Neuronal stem cell (in vitro differentiated cells): ENCODE data around the gene XPNPEP2.

Experiments
- DNase-seq: peaks from one replicate; pipeline ENCODE4 v3.0.0-alpha.2; 2013; ENCODE audit warnings: low spot score
- H2AFZ ChIP-seq: one replicate; pipeline ENCODE4 v1.6.1; 2013; ENCODE audit warnings: mild to moderate bottlenecking, low read length, inconsistent platforms
- H2AK5ac ChIP-seq: 2 replicates; pipeline ENCODE4 v1.6.1; 2013; ENCODE audit warnings: low read depth, mild to moderate bottlenecking, inconsistent platforms, low read length, moderate library complexity, mixed read lengths
- H2BK120ac ChIP-seq: 2 replicates; pipeline ENCODE4 v1.6.1; 2013; ENCODE audit warnings: low read depth, mild to moderate bottlenecking, inconsistent platforms, low read length, moderate library complexity, mixed read lengths
- H2BK12ac ChIP-seq: one replicate; pipeline ENCODE4 v1.6.1; 2013; ENCODE audit warnings: low read length, inconsistent platforms
- H2BK15ac ChIP-seq: 2 replicates; pipeline ENCODE4 v1.6.1; 2013; ENCODE audit warnings: mild to moderate bottlenecking, low read length, inconsistent platforms, mixed read lengths
- H2BK5ac ChIP-seq: one replicate; pipeline ENCODE4 v1.6.1; 2013; ENCODE audit warnings: inconsistent platforms, mild to moderate bottlenecking, low read length, moderate library complexity
- H3K14ac ChIP-seq: one replicate; pipeline ENCODE4 v1.6.1; 2013; ENCODE audit warnings: low read length, inconsistent platforms
- H3K18ac ChIP-seq: 2 replicates; pipeline ENCODE4 v1.6.1; 2013; ENCODE audit warnings: low read length, inconsistent platforms
- H3K23ac ChIP-seq: 2 replicates; pipeline ENCODE4 v1.6.1; 2013; ENCODE audit warnings: low read depth, mild to moderate bottlenecking, mixed read lengths, low read length, inconsistent platforms; ENCODE audit not compliant: poor library complexity
- H3K27ac ChIP-seq: replicated peaks from 3 replicates; pipeline ENCODE4 v1.5.1; 2013; ENCODE audit warnings: low read length, inconsistent platforms
- H3K27me3 ChIP-seq, 3 experiments: 2 replicates each; pipeline ENCODE4 v1.6.1; 2013; ENCODE audit warnings: low read length in 3 of 3, mild to moderate bottlenecking in 2 of 3, inconsistent platforms in 1 of 3, low read depth in 1 of 3, mixed read lengths in 1 of 3, moderate library complexity in 1 of 3; ENCODE audit not compliant: control insufficient read depth in 3 of 3, insufficient read depth in 3 of 3
- H3K36me3 ChIP-seq, 2 donors: replicated peaks in 1 of 2; 2 replicates each; pipeline ENCODE4 v1.6.1; 2013; ENCODE audit warnings: low read length in 2 of 2; ENCODE audit not compliant: control insufficient read depth in 2 of 2, insufficient read depth in 2 of 2
- H3K4ac ChIP-seq: 2 replicates; pipeline ENCODE4 v1.6.1; 2013; ENCODE audit warnings: inconsistent platforms, mild to moderate bottlenecking, low read length, moderate library complexity
- H3K4me1 ChIP-seq, 2 donors: 1 replicate in 1 of 2; 2 replicates in 1 of 2; pipeline ENCODE4 v1.6.1; 2013; ENCODE audit warnings: low read length in 2 of 2, low read depth in 1 of 2; ENCODE audit not compliant: control insufficient read depth in 2 of 2, insufficient read depth in 1 of 2
- H3K4me2 ChIP-seq: one replicate; pipeline ENCODE4 v1.6.1; 2013; ENCODE audit warnings: mild to moderate bottlenecking, low read length, inconsistent platforms; ENCODE audit not compliant: insufficient read depth, poor library complexity, severe bottlenecking
- H3K4me3 ChIP-seq, 2 donors: 2 replicates each; pipeline ENCODE4 v1.5.1; 2013; ENCODE audit warnings: low read length in 2 of 2, mild to moderate bottlenecking in 2 of 2, inconsistent platforms in 1 of 2, moderate library complexity in 1 of 2
- H3K79me1 ChIP-seq: one replicate; pipeline ENCODE4 v1.6.1; 2013; ENCODE audit warnings: low read depth, mild to moderate bottlenecking, inconsistent platforms, low read length, moderate library complexity
- H3K9ac ChIP-seq: one replicate; pipeline ENCODE4 v1.6.1; 2013; ENCODE audit warnings: mild to moderate bottlenecking, low read depth, low read length, inconsistent platforms; ENCODE audit not compliant: poor library complexity
- H3K9me3 ChIP-seq, 2 donors: replicated peaks in 1 of 2; 2 replicates each; pipeline versions ENCODE3 to v1.6.1; 2013; ENCODE audit warnings: low read length in 2 of 2, mild to moderate bottlenecking in 2 of 2, inconsistent platforms in 1 of 2, low read depth in 1 of 2, mixed read lengths in 1 of 2, moderate library complexity in 1 of 2; ENCODE audit not compliant: control insufficient read depth in 2 of 2, insufficient read depth in 1 of 2
- H4K8ac ChIP-seq: one replicate; pipeline ENCODE4 v1.6.1; 2013; ENCODE audit warnings: low read depth, mild to moderate bottlenecking, inconsistent platforms, low read length, moderate library complexity
- H4K91ac ChIP-seq: one replicate; pipeline ENCODE4 v1.6.1; 2013; ENCODE audit warnings: low read length, low read depth, mild to moderate bottlenecking, inconsistent platforms; ENCODE audit not compliant: poor library complexity
- WGBS, 2 donors: extraction: QIAGEN DNeasy Blood & Tissue Kit; methylation state at CpG; one replicate each; pipeline ENCODE4 v1.1.7; 2013; ENCODE audit warnings: missing lambda C conversion rate in 2 of 2, mixed read lengths in 1 of 2; ENCODE audit not compliant: insufficient read length in 2 of 2, insufficient replicate concordance in 1 of 2; ENCODE audit errors: extremely low coverage in 2 of 2; 5-methylcytosine and 5-hydroxymethylcytosine counted together

The XPNPEP2 gene

DNA sequence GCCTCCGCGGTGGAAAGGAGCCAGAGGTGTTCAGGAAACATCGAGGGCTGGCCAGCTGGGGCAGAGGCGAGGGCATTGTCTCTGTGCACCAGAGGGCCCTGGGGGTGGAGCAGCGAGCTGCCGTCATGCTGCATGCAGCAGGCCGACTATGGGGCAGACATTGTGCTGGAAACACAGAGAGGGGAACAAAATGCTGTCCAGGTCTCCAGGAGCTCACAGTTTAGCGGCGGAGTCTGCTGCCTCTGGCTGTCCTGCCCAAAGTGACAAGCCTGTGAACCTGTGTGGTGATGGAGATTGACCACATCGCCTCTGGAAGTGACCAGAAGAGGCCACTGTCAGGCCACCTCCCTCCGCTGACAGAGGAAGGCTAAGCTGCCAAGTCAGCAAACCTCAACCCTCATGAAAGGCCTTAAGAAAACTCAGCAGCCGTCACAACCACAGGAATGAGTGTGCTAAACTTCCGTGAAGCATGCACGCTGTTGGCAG is 20.8 kb downstream of the XPNPEP2 start:
- H2BK15ac ChIP-seq: no peak overlapping the region
- no peak overlapping the region for H3K18ac ChIP-seq
- no peaks in the 10 kb centered on the region for H3K36me3 ChIP-seq
- no peak for DNase-seq
- H2AFZ ChIP-seq: peak overlapping the region; percentile 75
- no peak overlapping the region for H3K23ac ChIP-seq
- no peak overlapping the region for H3K4me3 ChIP-seq
- H3K4ac ChIP-seq: no peak overlapping the region
- H4K91ac ChIP-seq: peak overlapping the region; percentile 38
- H3K79me1 ChIP-seq: no peaks in the 10 kb centered on the region
- no peak overlapping the region for H2BK12ac ChIP-seq
- H2AK5ac ChIP-seq: no peak overlapping the region
- H3K9me3 ChIP-seq: no peaks in the 10 kb centered on the region
- no peak overlapping the region for H2BK5ac ChIP-seq
- H3K27me3 ChIP-seq: peaks cover 0 to 3% (median 0%) of the 10 kb centered on the region in 3 experiments
- H4K8ac ChIP-seq: no peak overlapping the region
- no CpG with 5 or more reads among the region's 14 CpGs for WGBS, 2 donors
- no peak overlapping the region for H3K14ac ChIP-seq
- no peak overlapping the region for H2BK120ac ChIP-seq
- H3K4me2 ChIP-seq: no peak overlapping the region
- no peak overlapping the region for H3K9ac ChIP-seq
- H3K4me1 ChIP-seq: peaks cover 2 to 3% of the 10 kb centered on the region in 2 donors
- H3K27ac ChIP-seq: no peak overlapping the region

DNA sequence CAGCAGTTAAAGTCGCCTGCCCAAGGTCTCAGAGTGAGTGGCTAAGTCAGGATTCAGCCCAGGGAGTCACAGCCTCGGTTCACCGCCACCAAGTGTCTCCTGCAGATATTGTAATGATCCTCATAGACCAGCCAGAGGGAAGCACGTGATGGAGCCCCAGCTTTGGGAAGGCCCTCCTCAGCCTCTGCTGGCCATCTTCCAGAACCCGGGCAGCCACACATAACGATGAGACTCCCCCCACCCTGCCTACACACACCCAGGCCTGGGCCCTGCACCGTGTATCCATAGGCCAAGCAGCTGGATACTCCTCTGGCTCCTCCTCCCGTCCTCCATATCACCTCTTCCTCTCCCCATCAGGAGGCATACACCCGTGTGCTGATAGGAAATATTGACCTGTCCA is 21.4 kb downstream of the XPNPEP2 start:
- Histone ChIP-seq H4K91ac (peak overlapping the region; percentile 38), H3K9ac (no peak overlapping the region), H3K4me3 (no peak overlapping the region), H3K36me3 (no peaks in the 10 kb centered on the region), H2BK15ac (no peak overlapping the region), H2AFZ (peak overlapping the region; percentile 75), H2BK5ac (no peak overlapping the region), H3K27ac (no peak overlapping the region), H3K4me2 (no peak overlapping the region), H4K8ac (no peak overlapping the region), H2AK5ac (no peak overlapping the region), H3K9me3 (no peaks in the 10 kb centered on the region), H3K4ac (no peak overlapping the region), H3K14ac (no peak overlapping the region), H3K18ac (no peak overlapping the region), H3K4me1 (peaks cover 2 to 3% of the 10 kb centered on the region in 2 donors), H3K79me1 (no peaks in the 10 kb centered on the region), H3K23ac (no peak overlapping the region), H2BK120ac (no peak overlapping the region), H3K27me3 (peaks cover 0 to 3% (median 0%) of the 10 kb centered on the region in 3 experiments), H2BK12ac (no peak overlapping the region)
- WGBS, 2 donors: no CpG with 5 or more reads among the region's 9 CpGs
- no peak for DNase-seq

DNA sequence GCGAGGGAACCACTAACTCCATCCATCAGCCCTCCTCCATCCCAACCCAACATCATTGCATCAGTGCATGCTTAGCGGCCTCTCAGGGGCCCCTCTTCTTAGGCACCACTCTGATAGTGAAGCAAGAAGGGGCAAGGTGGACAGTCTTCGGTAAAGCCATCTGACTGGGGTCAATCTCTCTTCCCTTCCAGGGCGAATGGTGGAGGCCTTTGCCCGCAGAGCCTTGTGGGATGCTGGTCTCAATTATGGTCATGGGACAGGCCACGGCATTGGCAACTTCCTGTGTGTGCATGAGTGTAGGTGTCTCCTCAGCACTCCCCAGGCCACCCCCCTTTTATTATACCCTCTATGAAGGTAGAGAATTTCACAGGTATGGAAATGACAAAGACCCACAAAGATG is 22.2 kb downstream of the XPNPEP2 start:
- no peak overlapping the region for H2BK120ac ChIP-seq
- no peak overlapping the region for H2AFZ ChIP-seq
- no peaks in the 10 kb centered on the region for H3K9me3 ChIP-seq
- H3K27ac ChIP-seq: no peak overlapping the region
- H2BK5ac ChIP-seq: no peak overlapping the region
- no peak overlapping the region for H3K14ac ChIP-seq
- no peak overlapping the region for H3K9ac ChIP-seq
- H3K4me2 ChIP-seq: no peak overlapping the region
- H4K8ac ChIP-seq: no peak overlapping the region
- H3K36me3 ChIP-seq: no peaks in the 10 kb centered on the region
- H3K4ac ChIP-seq: no peak overlapping the region
- no peak overlapping the region for H3K18ac ChIP-seq
- H3K4me3 ChIP-seq: no peak overlapping the region
- peaks cover 0 to 3% (median 0%) of the 10 kb centered on the region in 3 experiments for H3K27me3 ChIP-seq
- no CpG with 5 or more reads among the region's 6 CpGs for WGBS, 2 donors
- DNase-seq: no peak
- H3K79me1 ChIP-seq: no peaks in the 10 kb centered on the region
- H2BK15ac ChIP-seq: no peak overlapping the region
- peaks cover 2 to 3% of the 10 kb centered on the region in 2 donors for H3K4me1 ChIP-seq
- H3K23ac ChIP-seq: no peak overlapping the region
- no peak overlapping the region for H2BK12ac ChIP-seq
- no peak overlapping the region for H4K91ac ChIP-seq
- no peak overlapping the region for H2AK5ac ChIP-seq

DNA sequence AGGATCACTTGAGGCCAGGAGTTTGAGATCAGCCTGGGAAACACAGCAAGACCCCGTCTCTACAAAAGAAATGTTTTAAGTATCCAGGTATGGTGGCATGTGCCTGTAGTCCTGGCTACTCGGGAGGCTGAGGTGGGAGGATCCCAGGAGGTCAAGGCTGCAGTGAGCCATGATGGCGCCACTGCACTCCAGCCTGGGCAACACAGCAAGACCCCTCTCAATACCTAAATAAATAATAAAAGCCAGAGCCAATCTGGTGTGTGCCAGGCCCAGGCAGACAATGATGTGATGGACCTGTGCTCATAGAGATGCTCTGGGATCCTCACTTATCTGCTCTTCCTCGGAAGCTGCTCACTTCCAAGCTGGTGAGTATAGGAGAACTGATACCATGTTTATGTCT is 22.8 kb downstream of the XPNPEP2 start:
- Histone ChIP-seq H3K79me1 (no peaks in the 10 kb centered on the region), H3K27ac (no peak overlapping the region)
- WGBS, 2 donors: no CpG with 5 or more reads among the region's 4 CpGs

More for the DNA sequence above, 22.8 kb downstream of the XPNPEP2 start:
- Histone ChIP-seq H3K4me2 (no peak overlapping the region), H2BK12ac (no peak overlapping the region), H3K4me1 (peaks cover 2 to 3% of the 10 kb centered on the region in 2 donors), H2BK120ac (no peak overlapping the region), H2AK5ac (no peak overlapping the region), H3K27me3 (peaks cover 0 to 3% (median 0%) of the 10 kb centered on the region in 3 experiments), H3K9me3 (no peaks in the 10 kb centered on the region), H4K8ac (no peak overlapping the region), H3K18ac (no peak overlapping the region), H3K23ac (no peak overlapping the region), H2AFZ (no peak overlapping the region), H3K4me3 (no peak overlapping the region), H4K91ac (no peak overlapping the region), H3K4ac (no peak overlapping the region), H3K14ac (no peak overlapping the region), H3K9ac (no peak overlapping the region), H3K36me3 (no peaks in the 10 kb centered on the region), H2BK5ac (no peak overlapping the region), H2BK15ac (no peak overlapping the region)
- DNase-seq: no peak
